Testis (tissue), 2 donors: ENCODE results near the gene MEF2A.

ENCODE experiments used
- POLR2A ChIP-seq: fragments of 450-650 bp; IDR thresholded peaks from one replicate; pipeline ENCODE4 v1.6.1; 2017; ENCODE audit warnings: antibody characterized with exemption, mild to moderate bottlenecking, moderate library complexity
- TF ChIP-seq, protein P1 (sequence below), 3 experiments: fragments of 450-650 bp in 2 of 3; fragments of 200-600 bp in 1 of 3; sonication (generic) in 1 of 3; IDR thresholded peaks; one replicate each; pipeline ENCODE4 v1.5.1; 2016 to 2019; ENCODE audit warnings: antibody characterized with exemption in 3 of 3, mild to moderate bottlenecking in 2 of 3, moderate library complexity in 1 of 3

- TF ChIP-seq, protein P1, sequence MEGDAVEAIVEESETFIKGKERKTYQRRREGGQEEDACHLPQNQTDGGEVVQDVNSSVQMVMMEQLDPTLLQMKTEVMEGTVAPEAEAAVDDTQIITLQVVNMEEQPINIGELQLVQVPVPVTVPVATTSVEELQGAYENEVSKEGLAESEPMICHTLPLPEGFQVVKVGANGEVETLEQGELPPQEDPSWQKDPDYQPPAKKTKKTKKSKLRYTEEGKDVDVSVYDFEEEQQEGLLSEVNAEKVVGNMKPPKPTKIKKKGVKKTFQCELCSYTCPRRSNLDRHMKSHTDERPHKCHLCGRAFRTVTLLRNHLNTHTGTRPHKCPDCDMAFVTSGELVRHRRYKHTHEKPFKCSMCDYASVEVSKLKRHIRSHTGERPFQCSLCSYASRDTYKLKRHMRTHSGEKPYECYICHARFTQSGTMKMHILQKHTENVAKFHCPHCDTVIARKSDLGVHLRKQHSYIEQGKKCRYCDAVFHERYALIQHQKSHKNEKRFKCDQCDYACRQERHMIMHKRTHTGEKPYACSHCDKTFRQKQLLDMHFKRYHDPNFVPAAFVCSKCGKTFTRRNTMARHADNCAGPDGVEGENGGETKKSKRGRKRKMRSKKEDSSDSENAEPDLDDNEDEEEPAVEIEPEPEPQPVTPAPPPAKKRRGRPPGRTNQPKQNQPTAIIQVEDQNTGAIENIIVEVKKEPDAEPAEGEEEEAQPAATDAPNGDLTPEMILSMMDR (IDR thresholded peaks at IDR 0.05) = no peak
- no peak for TF ChIP-seq POLR2A
Measured at GRCh38 chr15:99738021-99738847, 172.4 kb downstream of the MEF2A start.
